Subcutaneous adipose tissue (tissue), 4 donors: ENCODE data around the gene CPNE7. TPM values are rescaled to one million over a fixed set of nuclear protein-coding genes. Genes with fewer than 3 reads are reported as not detected.

Source experiments
- CTCF ChIP-seq: fragments of 450-650 bp; IDR thresholded peaks from one replicate; pipeline ENCODE4 v1.5.1; 2016; ENCODE audit warnings: low read depth, mild to moderate bottlenecking, control low read depth, antibody characterized with exemption, moderate library complexity
- total RNA-seq, 4 donors: library from RNA; depleted of rRNA; stranded (reverse); fragments of >200 nt; gene quantifications; one replicate each; pipeline ENCODE4 v1.1.0, GENCODE V29; 2016

CPNE7 gene
- total RNA-seq, 4 donors from 2014 or later, result not detected

- no peak for TF ChIP-seq CTCF
These were observed 38.5 kb upstream of the CPNE7 start for GRCh38 chr16:89536886-89537548.

GRCh38 chr16:89537549-89537925 is 38.0 kb upstream of the CPNE7 start:
- TF ChIP-seq CTCF, result no peak

- no peak for TF ChIP-seq CTCF
These were observed 37.3 kb upstream of the CPNE7 start for GRCh38 chr16:89538286-89538685.

- no peak for TF ChIP-seq CTCF
These were observed 35.0 kb upstream of the CPNE7 start for GRCh38 chr16:89540557-89540956.

- TF ChIP-seq CTCF, result no peak
These were observed 33.8 kb upstream of the CPNE7 start for GRCh38 chr16:89541792-89542191.

- TF ChIP-seq CTCF, result no peak
These were observed 31.4 kb upstream of the CPNE7 start for GRCh38 chr16:89544113-89544512.

DNA sequence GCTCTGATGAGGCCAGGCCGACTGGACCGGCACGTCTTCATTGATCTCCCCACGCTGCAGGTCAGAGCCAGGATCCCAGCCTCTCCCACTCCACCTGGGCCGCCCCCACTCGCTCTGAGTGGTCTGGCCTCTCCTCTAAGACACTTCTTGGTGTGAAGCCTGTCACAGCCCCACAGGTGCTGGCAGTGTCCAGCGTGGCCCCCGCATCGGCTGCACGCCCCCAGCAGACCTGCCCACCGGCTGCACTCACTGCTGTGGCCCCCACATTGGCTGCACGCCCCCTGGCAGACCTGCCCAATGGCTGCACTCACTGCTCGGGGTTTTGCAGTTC is 30.9 kb upstream of the CPNE7 start:
- TF ChIP-seq CTCF, result no peak
